ENCODE data around the gene STK25.

- TF ChIP-seq, protein P1, sequence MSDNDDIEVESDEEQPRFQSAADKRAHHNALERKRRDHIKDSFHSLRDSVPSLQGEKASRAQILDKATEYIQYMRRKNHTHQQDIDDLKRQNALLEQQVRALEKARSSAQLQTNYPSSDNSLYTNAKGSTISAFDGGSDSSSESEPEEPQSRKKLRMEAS (IDR thresholded peaks at IDR 0.05; ENCODE audit: low read depth, low read length), result no peak
- TF ChIP-seq, protein P2, sequence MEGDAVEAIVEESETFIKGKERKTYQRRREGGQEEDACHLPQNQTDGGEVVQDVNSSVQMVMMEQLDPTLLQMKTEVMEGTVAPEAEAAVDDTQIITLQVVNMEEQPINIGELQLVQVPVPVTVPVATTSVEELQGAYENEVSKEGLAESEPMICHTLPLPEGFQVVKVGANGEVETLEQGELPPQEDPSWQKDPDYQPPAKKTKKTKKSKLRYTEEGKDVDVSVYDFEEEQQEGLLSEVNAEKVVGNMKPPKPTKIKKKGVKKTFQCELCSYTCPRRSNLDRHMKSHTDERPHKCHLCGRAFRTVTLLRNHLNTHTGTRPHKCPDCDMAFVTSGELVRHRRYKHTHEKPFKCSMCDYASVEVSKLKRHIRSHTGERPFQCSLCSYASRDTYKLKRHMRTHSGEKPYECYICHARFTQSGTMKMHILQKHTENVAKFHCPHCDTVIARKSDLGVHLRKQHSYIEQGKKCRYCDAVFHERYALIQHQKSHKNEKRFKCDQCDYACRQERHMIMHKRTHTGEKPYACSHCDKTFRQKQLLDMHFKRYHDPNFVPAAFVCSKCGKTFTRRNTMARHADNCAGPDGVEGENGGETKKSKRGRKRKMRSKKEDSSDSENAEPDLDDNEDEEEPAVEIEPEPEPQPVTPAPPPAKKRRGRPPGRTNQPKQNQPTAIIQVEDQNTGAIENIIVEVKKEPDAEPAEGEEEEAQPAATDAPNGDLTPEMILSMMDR (IDR thresholded peaks at IDR 0.05; ENCODE audit: low read depth, low read length), result no peak
- no peak for TF ChIP-seq POLR2A (IDR thresholded peaks at IDR 0.05; ENCODE audit: extremely low read depth, insufficient read length)
Measured at GRCh38 chr2:241551599-241551997, 43.2 kb upstream of the STK25 start.

Measured in NB4 (cell line).